Smooth muscle cell (in vitro differentiated cells): ENCODE results near the gene DDB1. TPM values are rescaled to one million over a fixed set of nuclear protein-coding genes. Genes with fewer than 3 reads are reported as not detected.

Experiments used
- DNase-seq: peaks from one replicate; lab custom pipeline; 2025; ENCODE audit not compliant: unreplicated experiment; lab: John Stamatoyannopoulos, UW
- H2AFZ ChIP-seq: fragments of 200-600 bp; sonication (generic); 2 replicates; pipeline ENCODE4 v1.6.0; 2016; ENCODE audit warnings: antibody characterized with exemption, low read depth, mild to moderate bottlenecking
- H3F3A ChIP-seq: fragments of 200-600 bp; sonication (generic); 2 replicates; pipeline ENCODE4 v1.6.0; 2017; ENCODE audit warnings: antibody characterized with exemption, low read depth
- H3K27ac ChIP-seq: fragments of 200-600 bp; sonication (generic); 2 replicates; pipeline ENCODE4 v1.5.1; 2016; ENCODE audit warnings: low read depth, mild to moderate bottlenecking
- H3K27me3 ChIP-seq: fragments of 200-600 bp; sonication (generic); 2 replicates; pipeline ENCODE4 v1.6.1; 2016; ENCODE audit warnings: low read depth, mild to moderate bottlenecking
- H3K36me3 ChIP-seq: fragments of 200-600 bp; sonication (generic); 2 replicates; pipeline ENCODE4 v1.5.1; 2016; ENCODE audit warnings: low read depth
- H3K4me1 ChIP-seq: fragments of 200-600 bp; sonication (generic); 2 replicates; pipeline ENCODE4 v1.5.1; 2016; ENCODE audit warnings: low read depth
- H3K4me2 ChIP-seq: fragments of 200-600 bp; sonication (generic); 2 replicates; pipeline ENCODE4 v1.6.0; 2016; ENCODE audit warnings: mild to moderate bottlenecking
- H3K4me3 ChIP-seq: fragments of 200-600 bp; sonication (generic); 2 replicates; pipeline ENCODE4 v1.5.1; 2016; ENCODE audit warnings: mild to moderate bottlenecking
- H3K79me2 ChIP-seq: fragments of 200-600 bp; sonication (generic); 2 replicates; pipeline ENCODE4 v1.6.0; 2016; ENCODE audit warnings: low read depth, mild to moderate bottlenecking
- H3K9ac ChIP-seq: fragments of 200-600 bp; sonication (generic); 2 replicates; pipeline ENCODE4 v1.6.0; 2016; ENCODE audit warnings: low read depth
- H3K9me3 ChIP-seq: fragments of 200-600 bp; sonication (generic); replicated peaks from 2 replicates; pipeline ENCODE4 v1.5.1; 2016; ENCODE audit warnings: low read depth
- H4K20me1 ChIP-seq: fragments of 200-600 bp; sonication (generic); 2 replicates; pipeline ENCODE4 v1.6.0; 2016; ENCODE audit warnings: low read depth
- WGBS: methylation state at CpG from one replicate; pipeline ENCODE4 v1.1.7; 2016; ENCODE audit warnings: low lambda C conversion rate; 5-methylcytosine and 5-hydroxymethylcytosine counted together
- polyA plus RNA-seq: library from polyadenylated mRNA; unstranded; fragments of >200 nt; fragmentation: Nextera tagmentation; extraction: Ambion mirVana; gene quantifications from 2 replicates; pipeline ENCODE4 v1.2.1, GENCODE V29; 2016
- total RNA-seq: library from RNA; depleted of rRNA; stranded (reverse); fragments of >200 nt; gene quantifications from 2 replicates; pipeline ENCODE4 v1.2.3, GENCODE V29; 2014
- TF ChIP-seq, protein P1 (sequence below): fragments of 200-600 bp; sonication (generic); IDR thresholded peaks from 2 replicates; pipeline ENCODE4 v1.5.1; 2017; ENCODE audit warnings: borderline replicate concordance, mild to moderate bottlenecking, antibody characterized with exemption; ENCODE audit not compliant: insufficient read depth, poor library complexity, severe bottlenecking

Gene DDB1
- total and polyA plus RNA-seq, 2 experiments from 2014 or later, result 143 to 150 TPM

DNA sequence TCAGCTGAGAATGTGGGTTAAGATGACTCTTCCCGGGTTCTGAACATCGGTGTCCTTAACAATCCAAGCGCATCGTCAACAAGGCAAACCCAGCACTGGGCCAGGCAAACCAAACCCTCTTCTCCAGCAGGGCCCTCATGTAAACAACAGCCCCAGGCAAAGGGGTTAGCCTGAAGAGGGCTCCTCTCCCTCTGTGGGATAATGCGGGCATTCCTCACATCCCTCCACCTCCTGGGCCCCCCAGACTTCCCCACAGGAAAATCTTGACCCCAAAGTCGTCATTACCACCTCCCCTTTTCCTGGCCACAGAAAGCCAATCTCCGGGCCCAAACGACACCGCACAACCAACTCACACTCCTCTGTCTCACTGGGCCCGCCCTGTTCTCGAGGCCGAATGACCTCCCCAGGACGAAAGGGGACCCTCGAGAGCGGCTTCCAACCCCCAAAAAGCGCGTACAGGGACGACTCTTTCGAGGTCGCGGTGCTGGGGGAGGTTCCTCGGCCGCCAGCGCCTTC, 566 bp downstream of the DDB1 start:
- no peaks in the 10 kb centered on the region for H3K27me3 ChIP-seq
- H3K9me3 ChIP-seq, result no peaks in the 10 kb centered on the region
- H3K27ac ChIP-seq, result peak overlapping the region; percentile 81
- peak overlapping the region; percentile 97 for H3K9ac ChIP-seq
- H4K20me1 ChIP-seq, result peaks cover 48% of the 10 kb centered on the region
- H3K4me3 ChIP-seq, result peak overlapping the region; percentile 90
- H3K4me2 ChIP-seq, result peak overlapping the region; percentile 88
- TF ChIP-seq, protein P1, sequence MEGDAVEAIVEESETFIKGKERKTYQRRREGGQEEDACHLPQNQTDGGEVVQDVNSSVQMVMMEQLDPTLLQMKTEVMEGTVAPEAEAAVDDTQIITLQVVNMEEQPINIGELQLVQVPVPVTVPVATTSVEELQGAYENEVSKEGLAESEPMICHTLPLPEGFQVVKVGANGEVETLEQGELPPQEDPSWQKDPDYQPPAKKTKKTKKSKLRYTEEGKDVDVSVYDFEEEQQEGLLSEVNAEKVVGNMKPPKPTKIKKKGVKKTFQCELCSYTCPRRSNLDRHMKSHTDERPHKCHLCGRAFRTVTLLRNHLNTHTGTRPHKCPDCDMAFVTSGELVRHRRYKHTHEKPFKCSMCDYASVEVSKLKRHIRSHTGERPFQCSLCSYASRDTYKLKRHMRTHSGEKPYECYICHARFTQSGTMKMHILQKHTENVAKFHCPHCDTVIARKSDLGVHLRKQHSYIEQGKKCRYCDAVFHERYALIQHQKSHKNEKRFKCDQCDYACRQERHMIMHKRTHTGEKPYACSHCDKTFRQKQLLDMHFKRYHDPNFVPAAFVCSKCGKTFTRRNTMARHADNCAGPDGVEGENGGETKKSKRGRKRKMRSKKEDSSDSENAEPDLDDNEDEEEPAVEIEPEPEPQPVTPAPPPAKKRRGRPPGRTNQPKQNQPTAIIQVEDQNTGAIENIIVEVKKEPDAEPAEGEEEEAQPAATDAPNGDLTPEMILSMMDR, result no peak
- DNase-seq, result no peak
- no peaks in the 10 kb centered on the region for H3F3A ChIP-seq
- no peaks in the 10 kb centered on the region for H3K36me3 ChIP-seq
- H3K79me2 ChIP-seq, result peaks cover 56% of the 10 kb centered on the region
- WGBS, result 1% methylated on average over 24 of the region's 24 CpGs
- peaks cover 21% of the 10 kb centered on the region for H3K4me1 ChIP-seq
- peak overlapping the region; percentile 86 for H2AFZ ChIP-seq

GRCh38 chr11:61331651-61332050, 1.3 kb downstream of the DDB1 start:
- H3K9ac ChIP-seq, result peak overlapping the region; percentile 97
- no peaks in the 10 kb centered on the region for H3K9me3 ChIP-seq
- peak overlapping the region; percentile 6 for H3K27ac ChIP-seq
- H3K36me3 ChIP-seq, result no peaks in the 10 kb centered on the region
- no peak for DNase-seq
- TF ChIP-seq, protein P1, result no peak
- whole genome bisulfite sequencing, result 79% methylated on average over 6 of the region's 6 CpGs
- peaks cover 63% of the 10 kb centered on the region for H3K79me2 ChIP-seq
- H3K4me3 ChIP-seq, result peak overlapping the region; percentile 90
- peaks cover 55% of the 10 kb centered on the region for H4K20me1 ChIP-seq
- peaks cover 21% of the 10 kb centered on the region for H3K4me1 ChIP-seq
- no peak overlapping the region for H2AFZ ChIP-seq
- H3K4me2 ChIP-seq, result peak overlapping the region; percentile 88
- H3F3A ChIP-seq, result no peaks in the 10 kb centered on the region
- H3K27me3 ChIP-seq, result no peaks in the 10 kb centered on the region

GRCh38 chr11:61329871-61330270, 3.0 kb downstream of the DDB1 start:
- Histone ChIP-seq H3K36me3 (peaks cover 4% of the 10 kb centered on the region), H3K9me3 (no peaks in the 10 kb centered on the region), H4K20me1 (peaks cover 71% of the 10 kb centered on the region), H3K4me1 (peaks cover 18% of the 10 kb centered on the region), H3K9ac (no peak overlapping the region), H3K4me2 (no peak overlapping the region), H3K79me2 (peaks cover 68% of the 10 kb centered on the region), H2AFZ (no peak overlapping the region), H3F3A (no peaks in the 10 kb centered on the region), H3K4me3 (no peak overlapping the region), H3K27ac (peak overlapping the region; percentile 29), H3K27me3 (no peaks in the 10 kb centered on the region)
- TF ChIP-seq, protein P1, result no peak
- DNase-seq, result no peak
- WGBS, result 74% methylated on average over 4 of the region's 4 CpGs

- no peak for DNase-seq
- Histone ChIP-seq H3F3A (no peaks in the 10 kb centered on the region), H3K79me2 (peaks cover 75% of the 10 kb centered on the region), H4K20me1 (peaks cover 85% of the 10 kb centered on the region), H3K4me1 (peaks cover 12% of the 10 kb centered on the region), H3K36me3 (peaks cover 17% of the 10 kb centered on the region), H3K9me3 (no peaks in the 10 kb centered on the region), H3K9ac (no peak overlapping the region), H3K4me2 (no peak overlapping the region), H3K4me3 (no peak overlapping the region), H2AFZ (no peak overlapping the region), H3K27me3 (no peaks in the 10 kb centered on the region), H3K27ac (no peak overlapping the region)
- 88% methylated on average over 9 of the region's 9 CpGs for WGBS
- TF ChIP-seq, protein P1, result no peak
Observed at GRCh38 chr11:61328351-61328750, 4.6 kb downstream of the DDB1 start.
